Embryonic facial prominence (tissue), 1 donor: ENCODE data around the gene HSFY2.
"Not testable (repeated sequence)": the region's sequence is repeated elsewhere in the genome, so short reads cannot be mapped to it uniquely, and the experiment has no call there.

Experiments used
- DNase-seq: peaks from one replicate; pipeline ENCODE4 v3.0.0-alpha.2; 2016; ENCODE audit errors: extremely low spot score

Gene HSFY2

GRCh38 chrY:18773635-18774034 is at the start of gene HSFY2:
Gene HSFY2, minus strand, starts transcription at chrY:18773735. Its CDS starts 117 bp downstream, at chrY:18773618.
- not testable (repeated sequence) for DNase-seq

- not testable (repeated sequence) for DNase-seq
These were observed 42.2 kb upstream of the HSFY2 start for GRCh38 chrY:18815751-18816150.

GRCh38 chrY:18788757-18789406 is 15.3 kb upstream of the HSFY2 start:
- not testable (repeated sequence) for DNase-seq

GRCh38 chrY:18754077-18754476 is 19.5 kb downstream of the HSFY2 start:
- DNase-seq, result not testable (repeated sequence)

GRCh38 chrY:18753133-18753815 is 20.3 kb downstream of the HSFY2 start:
- DNase-seq, result not testable (repeated sequence)

GRCh38 chrY:18723714-18724113 is 49.8 kb downstream of the HSFY2 start:
- DNase-seq, result not testable (repeated sequence)
